Measurements from ENCODE around the gene TAS2R19.
"Not testable (repeated sequence)": the region's sequence is repeated elsewhere in the genome, so short reads cannot be mapped to it uniquely, and the experiment has no call there.

TAS2R19 gene, protein sequence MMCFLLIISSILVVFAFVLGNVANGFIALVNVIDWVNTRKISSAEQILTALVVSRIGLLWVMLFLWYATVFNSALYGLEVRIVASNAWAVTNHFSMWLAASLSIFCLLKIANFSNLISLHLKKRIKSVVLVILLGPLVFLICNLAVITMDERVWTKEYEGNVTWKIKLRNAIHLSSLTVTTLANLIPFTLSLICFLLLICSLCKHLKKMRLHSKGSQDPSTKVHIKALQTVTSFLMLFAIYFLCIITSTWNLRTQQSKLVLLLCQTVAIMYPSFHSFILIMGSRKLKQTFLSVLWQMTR

DNA sequence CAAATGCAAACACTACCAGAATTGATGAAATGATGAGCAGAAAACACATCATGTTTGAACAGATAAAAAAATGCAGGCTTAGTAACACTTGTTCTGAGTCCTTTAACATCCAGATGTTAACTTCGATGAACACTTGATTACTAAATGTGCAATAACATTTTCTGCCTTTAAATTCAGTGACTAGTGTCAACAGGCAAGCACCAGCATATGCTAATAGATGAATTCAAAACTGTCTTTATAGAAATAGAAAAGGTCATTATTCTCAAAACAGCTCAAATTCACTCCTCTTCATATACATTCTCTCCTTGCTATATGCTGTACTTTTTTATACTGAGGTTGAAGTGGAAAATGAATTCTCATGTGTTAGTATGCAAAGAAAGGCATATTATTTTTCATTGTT, at the start of gene TAS2R19:
Gene TAS2R19 (minus strand): TSS at position 101 of the 400 bp plus-strand sequence. CDS start 49 bp downstream, at position 52.
- DNase-seq (ENCODE audit: low read depth in 2 of 2), result no peak

DNA sequence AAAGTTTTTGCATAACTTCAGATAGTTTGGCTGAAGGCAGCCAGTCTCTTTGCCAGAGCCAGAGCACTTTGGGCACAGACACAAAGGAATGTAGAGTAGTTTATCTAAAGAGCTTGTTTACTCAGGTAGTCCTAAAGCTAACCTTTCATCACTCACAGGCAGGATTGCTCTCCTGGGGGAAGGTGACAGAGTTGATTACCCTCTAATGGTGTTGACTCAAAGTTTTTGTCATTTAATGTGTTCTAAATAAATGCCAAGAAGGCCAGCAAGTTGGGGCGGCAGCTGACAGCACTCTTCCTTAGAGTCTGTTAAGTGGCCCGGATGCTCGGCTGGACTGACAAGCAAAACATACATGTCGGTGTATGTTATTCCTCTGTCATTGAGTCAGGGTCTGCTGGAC, 49.0 kb upstream of the TAS2R19 start:
- DNase-seq (ENCODE audit: low read depth in 2 of 2), result no peak

DNA sequence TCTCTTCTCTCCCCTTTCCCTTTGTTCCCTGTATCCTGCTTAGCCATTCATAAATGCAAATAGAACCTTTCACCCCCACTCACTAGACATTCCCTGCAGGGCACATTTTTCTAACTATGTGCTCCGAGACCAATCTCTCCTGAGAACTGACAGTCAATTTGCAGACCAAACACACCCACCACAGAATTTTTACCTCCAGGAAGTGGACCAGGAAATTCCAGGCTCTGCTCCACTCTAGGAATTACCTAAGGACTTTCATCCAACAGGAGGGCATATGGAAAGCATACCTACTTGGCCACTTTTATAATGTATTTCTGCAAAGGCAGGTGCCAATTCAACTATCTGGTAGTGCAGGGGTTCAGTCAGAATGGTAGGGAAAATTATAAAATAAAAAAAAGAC, 48.6 kb upstream of the TAS2R19 start:
- DNase-seq (ENCODE audit: low read depth in 2 of 2), result no peak

DNA sequence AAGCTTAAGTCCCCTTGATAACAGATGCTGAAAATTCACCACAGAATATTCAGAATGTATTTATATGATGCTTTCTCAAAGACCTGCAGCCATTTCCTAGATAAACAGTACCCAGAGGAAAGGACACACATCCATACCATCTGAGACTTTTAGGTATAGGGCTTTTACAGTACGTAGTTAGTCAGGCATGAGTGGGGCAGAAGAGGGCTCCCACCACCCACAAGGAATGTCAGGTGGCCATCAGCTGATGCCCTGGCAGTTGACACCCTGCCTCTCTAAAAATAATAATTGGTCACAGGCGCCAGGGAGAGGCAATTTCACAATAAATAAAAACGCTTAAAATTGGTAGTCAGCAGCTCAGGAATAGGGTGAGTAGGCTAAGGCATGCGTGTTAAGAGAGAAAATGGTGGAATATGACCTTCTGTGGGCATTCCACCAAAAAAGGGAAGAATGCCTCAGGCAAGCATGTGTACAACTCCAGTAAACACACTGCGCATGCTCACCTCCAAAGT, 47.5 kb upstream of the TAS2R19 start:
- DNase-seq (ENCODE audit: low read depth in 2 of 2), result no peak

DNA sequence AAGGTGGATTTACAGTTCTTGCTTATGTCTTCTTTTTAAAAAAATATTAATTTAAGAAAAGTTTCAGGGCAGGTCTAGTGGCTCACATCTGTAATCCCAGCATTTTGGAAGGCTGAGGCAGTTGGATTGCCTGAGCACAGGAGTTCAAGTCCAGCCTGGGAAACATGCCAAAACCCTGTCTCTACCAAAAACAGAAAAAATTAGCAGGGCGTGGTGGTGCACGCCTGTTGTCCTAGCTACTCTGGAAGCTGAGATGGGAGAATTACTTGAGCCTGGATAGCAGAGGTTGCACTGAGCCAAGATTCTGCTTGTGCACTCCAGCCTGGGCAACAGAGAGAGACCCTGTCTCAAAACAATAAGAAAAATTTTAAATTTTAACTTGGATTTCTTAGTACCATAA, 45.1 kb upstream of the TAS2R19 start:
- DNase-seq (ENCODE audit: low read depth in 2 of 2), result no peak

DNA sequence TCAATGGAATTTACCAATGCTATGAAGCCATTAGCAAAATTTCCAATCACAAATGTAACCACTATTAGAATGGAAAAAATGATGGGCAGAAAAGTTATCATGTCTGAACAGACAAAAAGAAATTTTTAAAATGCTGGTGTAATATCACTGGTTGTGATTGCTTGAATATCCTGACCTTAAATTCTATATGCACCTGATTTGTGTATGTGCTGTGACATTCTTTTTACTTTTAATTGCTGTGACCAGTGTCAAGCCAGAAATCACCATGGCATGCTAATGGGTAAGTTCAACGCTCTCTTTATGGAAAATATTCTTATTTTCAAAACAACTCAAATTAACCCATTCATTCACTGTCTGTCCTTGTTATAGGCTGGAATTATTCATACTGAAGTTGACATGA, 39.8 kb upstream of the TAS2R19 start, which contains the start of gene TAS2R46:
Gene TAS2R46 (minus strand): TSS at position 101 of the 400 bp plus-strand sequence. CDS start 0 bp downstream, at position 101.
- not testable (repeated sequence) for DNase-seq (ENCODE audit: low read depth in 2 of 2)

DNA sequence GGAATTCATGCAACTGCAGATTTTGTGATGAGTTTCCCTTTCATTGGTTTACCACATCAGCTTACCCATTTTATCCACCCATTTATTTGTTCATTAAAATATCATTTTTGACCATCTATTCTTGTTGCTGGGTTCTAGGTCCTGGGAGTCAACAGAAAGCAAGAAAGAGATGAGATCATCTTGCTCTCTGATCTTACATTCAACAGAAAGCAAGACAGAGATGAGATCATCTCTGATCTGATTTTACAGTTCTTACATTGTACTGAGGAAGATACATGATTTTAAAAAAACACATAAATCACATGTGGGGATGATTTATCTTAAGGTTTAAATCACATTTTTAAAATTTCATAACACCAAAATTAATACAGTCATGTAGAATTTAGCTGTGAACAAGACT, 37.4 kb upstream of the TAS2R19 start:
- DNase-seq (ENCODE audit: low read depth in 2 of 2), result no peak

DNA sequence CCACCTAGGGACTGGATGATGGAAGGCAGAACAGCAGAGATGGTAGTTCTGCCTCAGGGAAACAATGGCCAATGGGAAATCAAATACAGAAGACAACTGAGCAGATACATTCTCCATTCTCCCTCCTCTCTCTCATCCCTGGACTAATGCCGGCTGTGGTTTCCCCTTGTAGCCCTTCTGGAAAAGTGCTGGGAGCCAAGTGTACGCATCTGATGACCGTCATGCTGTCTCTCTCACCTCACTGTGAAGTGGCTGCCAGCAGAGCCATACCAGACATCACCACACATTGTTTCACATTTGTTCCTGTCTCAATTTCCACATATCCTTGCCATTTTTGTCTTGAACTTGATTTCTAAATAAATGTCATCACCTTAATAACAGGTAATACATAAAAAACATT, 36.6 kb upstream of the TAS2R19 start:
- no peak for DNase-seq (ENCODE audit: low read depth in 2 of 2)

DNA sequence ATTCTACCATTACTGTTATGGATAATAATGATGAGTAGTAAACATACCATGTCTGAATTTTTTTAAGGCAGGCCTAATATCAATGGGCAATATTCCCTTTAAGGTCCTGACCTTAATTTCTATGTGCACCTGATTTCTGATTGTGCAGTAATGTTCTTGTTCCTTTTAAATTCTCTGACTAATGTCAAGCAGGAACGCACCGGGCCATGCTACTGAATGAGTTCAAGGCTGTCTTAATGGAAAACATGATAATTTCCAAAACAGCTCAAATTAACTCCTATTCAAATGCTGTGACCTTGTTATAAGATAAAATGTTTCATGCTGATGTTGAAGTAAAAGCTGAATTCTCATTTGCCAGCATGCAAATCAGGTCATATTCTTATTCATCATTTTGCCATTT, 32.9 kb upstream of the TAS2R19 start:
- DNase-seq (ENCODE audit: low read depth in 2 of 2), result no peak

DNA sequence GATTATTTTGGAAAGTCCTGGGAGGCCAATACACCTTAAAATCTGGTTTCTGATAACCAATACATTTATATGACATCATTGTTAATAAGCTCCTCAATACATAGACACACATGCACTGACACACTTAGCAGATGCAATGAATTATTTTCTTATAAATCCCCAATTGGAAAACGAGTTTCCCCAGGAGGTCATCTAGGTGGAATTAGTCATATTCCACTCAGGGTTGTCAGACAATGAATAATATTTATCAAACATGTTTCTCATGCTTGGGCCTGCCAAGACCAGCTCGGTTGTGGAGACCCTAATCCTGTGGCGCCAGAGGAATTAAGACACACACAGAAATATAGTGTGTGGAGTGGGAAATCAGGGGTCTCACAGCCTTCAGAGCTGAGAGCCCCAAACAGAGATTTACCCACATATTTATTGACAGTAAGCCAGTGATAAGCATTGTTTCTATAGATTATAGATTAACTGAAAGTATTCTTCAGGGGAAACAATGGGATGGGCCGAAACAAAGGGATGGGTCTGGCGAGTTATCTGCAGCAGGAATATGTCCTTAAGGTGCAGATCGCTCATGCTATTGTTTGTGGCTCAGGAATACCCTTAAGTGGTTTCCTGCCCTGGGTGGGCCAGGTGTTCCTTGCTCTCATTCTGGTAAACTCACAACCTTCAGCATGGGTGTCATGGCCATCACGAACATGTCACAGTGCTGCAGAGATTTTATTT, 27.5 kb upstream of the TAS2R19 start:
- DNase-seq (ENCODE audit: low read depth in 2 of 2), result not testable (repeated sequence)

DNA sequence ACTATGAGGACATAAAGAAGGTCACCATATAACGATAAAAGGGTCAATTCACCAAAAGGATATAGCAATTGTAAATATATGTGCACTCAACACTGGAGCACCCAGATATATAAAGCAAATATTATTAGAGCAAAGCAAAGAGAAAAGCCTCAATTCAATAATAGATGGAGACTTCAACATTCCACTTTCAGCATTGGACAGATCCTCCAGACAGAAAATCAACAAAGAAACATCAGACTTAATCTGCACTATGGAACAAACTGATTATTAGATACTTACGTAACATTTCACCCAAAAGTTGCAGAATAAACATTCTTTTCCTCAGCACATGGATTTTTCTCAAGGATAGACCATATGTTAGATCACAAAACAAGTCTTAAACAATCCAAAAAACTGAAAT, 18.9 kb upstream of the TAS2R19 start:
- DNase-seq (ENCODE audit: low read depth in 2 of 2), result not testable (repeated sequence)

DNA sequence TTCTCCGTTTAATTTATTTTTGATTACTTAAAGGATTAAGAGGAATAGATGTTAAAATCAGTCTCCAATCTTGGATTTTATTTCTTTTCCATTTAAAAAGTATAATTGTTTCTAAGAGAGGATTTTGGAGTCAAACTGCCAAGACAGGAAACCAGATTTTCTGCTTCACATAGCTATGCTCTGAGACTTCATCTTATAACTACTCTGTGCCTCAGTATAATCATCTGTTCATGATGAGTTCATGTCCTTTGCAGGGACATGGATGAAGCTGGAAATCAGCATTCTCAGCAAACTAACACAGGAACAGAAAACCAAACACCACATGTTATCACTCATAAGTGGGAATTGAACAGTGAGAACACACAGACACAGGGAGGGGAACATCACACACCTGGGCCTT, 17.7 kb upstream of the TAS2R19 start:
- DNase-seq (ENCODE audit: low read depth in 2 of 2), result no peak

DNA sequence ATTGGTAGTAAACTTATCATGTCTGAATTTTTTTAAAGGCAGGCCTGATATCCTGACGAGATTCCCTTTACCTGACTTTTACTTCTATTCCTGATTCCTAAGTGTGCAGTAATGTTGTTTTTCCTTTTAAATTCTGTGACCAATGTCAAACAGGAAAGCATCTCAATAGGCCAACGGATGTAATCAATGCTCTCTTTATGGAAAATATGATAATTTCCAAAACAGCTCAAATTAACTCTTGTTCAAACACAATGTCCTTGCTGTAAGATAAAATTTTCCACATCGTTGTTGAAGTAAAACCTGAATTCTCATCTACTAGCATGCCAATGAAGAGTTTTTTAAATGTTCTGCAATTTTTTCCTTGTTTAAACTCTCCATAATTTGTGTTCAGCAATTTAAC, 16.8 kb upstream of the TAS2R19 start:
- no peak for DNase-seq (ENCODE audit: low read depth in 2 of 2)

DNA sequence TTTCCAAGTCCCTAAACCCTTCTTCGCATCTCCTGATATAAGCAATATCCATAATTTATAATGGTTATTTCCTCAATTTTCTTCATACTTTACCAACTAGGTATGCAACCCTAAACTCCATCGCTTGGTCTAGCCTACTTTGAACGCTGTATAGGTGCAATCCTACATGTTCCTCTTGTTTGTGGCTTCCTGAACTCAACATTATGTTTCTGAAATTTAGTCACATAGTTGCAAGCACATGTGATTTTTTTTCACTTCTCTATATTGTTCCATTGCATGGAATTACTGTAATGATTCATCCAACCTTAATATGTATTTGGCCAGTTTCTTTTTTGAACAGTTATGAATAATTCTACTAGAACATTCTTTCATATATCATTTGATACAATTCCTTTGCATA, 11.5 kb upstream of the TAS2R19 start:
- DNase-seq (ENCODE audit: low read depth in 2 of 2), result not testable (repeated sequence)

DNA sequence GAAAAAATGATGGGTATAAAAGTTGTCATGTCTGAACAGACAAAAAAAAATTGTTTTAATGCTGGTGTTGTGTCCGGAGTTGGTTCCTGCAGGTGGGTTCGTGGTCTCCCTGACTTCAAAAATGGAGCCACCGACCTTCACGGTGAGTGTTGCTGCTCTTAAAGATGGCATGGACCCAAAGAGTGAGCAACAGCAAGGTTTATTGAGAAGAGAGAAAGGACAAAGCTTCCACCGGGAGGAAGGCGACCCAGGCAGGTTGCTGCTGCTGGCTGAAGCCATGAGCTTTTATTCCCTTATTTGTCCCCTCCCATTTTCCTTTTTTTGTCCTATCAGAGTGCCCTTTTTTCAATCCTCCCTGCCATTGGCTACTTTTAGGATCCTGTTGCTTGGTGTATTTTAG, 8.9 kb upstream of the TAS2R19 start, which contains the start of gene TAS2R31:
Gene TAS2R31 (minus strand): TSS at position 101 of the 400 bp plus-strand sequence. CDS start 72 bp downstream, at position 29.
- no peak for DNase-seq (ENCODE audit: low read depth in 2 of 2)

DNA sequence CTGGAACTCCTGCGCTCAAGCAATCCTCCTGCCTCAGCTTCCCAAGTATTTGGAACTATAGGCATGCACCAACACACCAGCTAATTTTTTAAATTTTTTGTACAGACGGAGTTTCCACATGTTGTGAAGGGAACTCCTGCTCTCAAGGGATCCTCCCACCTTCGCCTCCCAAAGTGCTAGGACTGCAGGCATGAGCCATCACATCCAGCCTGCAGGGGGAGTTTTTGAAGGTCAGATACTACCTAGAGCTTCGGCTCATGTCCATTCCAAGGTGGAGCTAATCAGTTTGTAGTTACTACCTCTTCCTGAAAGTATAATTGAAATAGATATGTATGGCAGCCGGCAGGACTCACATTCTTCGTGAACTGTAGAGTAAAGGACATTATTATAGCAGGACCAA, 3.7 kb upstream of the TAS2R19 start:
- DNase-seq (ENCODE audit: low read depth in 2 of 2), result no peak

DNA sequence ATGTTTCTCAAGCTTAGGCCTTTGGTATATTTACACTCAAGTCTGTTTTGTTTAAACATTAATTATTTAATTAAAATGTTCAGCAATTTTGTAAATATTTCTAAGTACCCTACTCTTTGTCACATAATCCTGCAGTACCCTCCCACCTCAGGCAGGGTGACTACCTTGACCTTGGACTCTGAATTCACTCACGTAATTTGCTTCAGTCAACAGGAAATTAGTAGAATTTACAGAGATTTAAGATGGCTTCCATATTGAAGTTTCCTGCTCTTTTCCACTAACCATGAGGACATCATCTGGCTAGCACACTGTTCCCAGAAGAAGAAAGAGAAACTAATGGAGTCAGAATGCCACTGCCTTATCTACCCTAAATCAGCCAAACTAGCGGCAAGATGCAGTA, 967 bp upstream of the TAS2R19 start:
- no peak for DNase-seq (ENCODE audit: low read depth in 2 of 2)

DNA sequence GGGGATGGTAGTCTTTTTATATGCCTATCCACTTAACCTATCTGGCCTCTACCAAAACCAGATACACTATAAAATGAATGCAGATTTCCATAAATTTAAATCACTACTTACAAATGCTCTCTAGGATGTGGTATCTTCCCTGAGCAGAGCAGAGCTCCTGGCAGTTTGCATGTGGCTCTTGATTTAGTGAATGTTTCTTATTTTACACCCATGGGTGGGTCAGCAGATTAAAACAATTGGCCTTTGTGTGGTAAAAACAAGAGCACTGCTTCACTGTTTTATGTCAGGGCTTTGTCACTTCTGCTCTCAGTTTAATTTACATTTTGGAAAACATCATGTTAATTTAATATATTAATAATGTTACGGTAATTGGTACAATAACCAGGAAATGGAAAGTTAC, 5.5 kb downstream of the TAS2R19 start:
- no peak for DNase-seq (ENCODE audit: low read depth in 2 of 2)

DNA sequence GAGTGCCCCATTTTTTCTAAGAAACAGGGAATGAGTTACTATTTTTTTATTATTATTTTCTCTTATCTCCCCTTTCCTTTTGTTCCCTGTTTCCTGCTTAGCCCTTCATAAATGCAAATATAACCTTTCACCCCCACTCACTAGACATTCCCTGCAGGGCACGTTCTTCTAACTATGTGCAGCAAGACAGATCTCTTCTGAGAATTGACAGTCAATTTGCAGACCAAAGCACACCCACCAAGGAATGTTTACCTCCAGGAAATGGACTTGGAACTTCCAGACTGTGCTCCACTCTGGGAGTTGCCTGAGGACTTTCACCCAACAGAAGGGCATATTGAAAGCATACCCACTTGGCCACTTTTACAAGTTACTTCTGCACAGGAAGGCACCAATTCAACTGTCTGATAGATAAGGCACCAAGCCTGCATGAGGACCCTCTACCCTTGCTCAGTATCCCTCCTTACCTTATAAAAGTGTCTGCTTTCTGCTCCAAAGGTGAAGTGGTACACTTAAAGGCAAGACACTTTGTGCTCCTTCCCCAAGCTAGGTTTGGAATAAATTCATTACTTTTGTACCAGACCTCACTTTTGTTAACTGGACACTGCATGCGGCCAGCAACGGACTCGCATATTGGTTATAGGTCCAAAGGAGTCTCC, 6.5 kb downstream of the TAS2R19 start:
- DNase-seq (ENCODE audit: low read depth in 2 of 2), result no peak

DNA sequence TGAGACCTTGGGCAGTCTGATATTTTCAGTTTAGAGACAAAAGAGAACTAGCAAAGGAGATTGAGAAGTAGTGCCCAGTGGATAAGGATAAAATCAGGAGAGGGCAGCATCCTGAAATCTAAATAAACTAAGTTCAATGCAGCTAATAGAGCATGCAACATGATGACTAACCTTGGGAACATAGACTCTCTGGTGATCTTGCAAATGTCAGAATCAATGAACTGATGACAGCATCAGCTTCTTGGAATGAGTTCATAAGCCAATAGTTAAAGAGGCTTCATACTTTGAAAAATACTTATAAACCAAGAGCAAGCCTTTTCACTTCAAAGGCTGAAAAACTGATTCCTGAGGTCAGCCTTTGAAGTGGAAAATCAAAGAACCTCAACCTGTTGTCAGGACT, 8.2 kb downstream of the TAS2R19 start:
- no peak for DNase-seq (ENCODE audit: low read depth in 2 of 2)

DNA sequence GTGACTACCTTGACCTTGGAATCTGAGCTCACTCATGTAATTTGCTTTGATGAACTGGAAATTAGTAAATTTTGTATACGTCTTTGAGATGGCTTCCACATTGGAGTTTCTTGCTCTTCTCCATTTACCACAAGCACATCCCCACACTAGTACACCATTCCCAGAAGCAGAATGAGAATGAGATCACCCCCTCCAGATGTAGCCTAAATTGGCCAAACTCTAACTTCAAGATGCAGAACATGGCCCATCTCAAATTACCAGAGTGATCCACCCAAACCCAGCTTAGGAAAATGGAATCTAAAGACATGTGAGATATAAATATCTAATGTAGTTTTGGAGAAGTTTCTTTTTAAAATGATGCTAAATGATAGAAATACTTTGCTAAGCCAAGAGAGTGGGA, 14.8 kb downstream of the TAS2R19 start:
- no peak for DNase-seq (ENCODE audit: low read depth in 2 of 2)

DNA sequence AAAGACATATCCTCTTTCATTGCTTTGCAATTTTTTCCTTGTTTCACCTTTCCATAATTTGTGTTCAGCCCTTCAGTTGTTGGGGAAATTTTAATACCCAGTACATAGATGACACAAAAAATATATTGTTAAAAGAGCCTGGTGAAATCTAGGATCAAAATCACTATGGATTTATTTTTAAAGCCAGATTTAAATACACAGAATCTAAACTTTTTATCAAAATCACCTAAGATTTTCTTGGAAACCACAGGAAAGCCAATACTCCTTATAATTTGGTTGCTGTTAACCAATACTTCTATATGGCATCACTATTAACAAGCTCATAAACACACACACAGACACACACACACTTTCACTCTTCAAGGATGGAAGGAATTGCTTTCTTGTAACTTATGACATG, 24.2 kb downstream of the TAS2R19 start, which contains the start of gene TAS2R20:
Gene TAS2R20 (minus strand): TSS at position 101 of the 400 bp plus-strand sequence. CDS start 429 bp downstream, outside the sequence.
- no peak for DNase-seq (ENCODE audit: low read depth in 2 of 2)
